ENCODE results near the gene ROR1.

DNA sequence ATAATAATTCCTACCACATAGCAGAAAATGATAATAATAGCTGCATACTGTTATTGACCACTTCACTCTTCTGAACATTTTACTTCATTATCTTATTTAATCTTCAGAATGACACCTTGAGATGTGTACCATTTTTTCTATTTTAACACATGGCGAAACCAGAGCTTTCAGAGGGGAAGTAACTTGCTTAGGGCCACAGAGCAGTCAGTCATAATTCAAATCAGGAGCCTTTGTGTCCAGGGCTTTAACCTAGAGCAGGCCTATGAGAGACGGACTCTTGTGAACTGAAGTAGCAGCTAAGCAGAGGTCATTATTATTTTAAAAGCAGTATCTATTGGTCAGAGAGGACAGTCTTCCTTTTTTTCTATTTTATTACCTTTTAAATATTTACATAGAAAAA is 114.0 kb downstream of the ROR1 start:
- TF ChIP-seq, protein P1, sequence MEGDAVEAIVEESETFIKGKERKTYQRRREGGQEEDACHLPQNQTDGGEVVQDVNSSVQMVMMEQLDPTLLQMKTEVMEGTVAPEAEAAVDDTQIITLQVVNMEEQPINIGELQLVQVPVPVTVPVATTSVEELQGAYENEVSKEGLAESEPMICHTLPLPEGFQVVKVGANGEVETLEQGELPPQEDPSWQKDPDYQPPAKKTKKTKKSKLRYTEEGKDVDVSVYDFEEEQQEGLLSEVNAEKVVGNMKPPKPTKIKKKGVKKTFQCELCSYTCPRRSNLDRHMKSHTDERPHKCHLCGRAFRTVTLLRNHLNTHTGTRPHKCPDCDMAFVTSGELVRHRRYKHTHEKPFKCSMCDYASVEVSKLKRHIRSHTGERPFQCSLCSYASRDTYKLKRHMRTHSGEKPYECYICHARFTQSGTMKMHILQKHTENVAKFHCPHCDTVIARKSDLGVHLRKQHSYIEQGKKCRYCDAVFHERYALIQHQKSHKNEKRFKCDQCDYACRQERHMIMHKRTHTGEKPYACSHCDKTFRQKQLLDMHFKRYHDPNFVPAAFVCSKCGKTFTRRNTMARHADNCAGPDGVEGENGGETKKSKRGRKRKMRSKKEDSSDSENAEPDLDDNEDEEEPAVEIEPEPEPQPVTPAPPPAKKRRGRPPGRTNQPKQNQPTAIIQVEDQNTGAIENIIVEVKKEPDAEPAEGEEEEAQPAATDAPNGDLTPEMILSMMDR (conservative IDR thresholded peaks at IDR 0.05): no peak
- no peak for TF ChIP-seq EZH2 (IDR thresholded peaks at IDR 0.05; ENCODE audit: low read depth)
